ENCODE measurements around the gene HTR3B.
A peak's percentile ranks its signal among the peaks of the same experiment; 100 is the strongest.

HTR3B gene

DNA sequence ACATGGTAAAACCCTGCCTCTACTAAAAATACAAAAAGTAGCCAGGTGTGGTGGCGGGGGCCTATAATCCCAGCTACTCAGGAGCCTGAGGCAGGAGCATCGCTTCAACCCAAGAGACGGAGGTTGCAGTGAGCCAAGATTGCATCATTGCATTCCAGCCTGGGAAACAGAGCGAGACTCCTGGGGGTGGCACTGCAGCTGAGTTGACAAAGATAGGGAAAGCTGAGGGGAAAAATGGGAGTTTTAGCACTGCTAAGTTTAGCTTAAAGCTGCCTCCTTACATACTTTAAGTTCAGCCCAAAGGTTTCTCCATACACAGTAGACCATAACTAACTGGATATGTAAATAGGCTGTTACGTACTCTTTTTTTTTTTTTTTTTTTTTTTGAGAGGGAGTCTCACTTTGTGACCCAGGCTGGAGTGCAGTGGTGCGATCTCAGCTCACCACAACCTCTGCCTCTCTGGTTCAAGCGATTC, 20.2 kb upstream of the HTR3B start:
- no peak for DNase-seq (ENCODE audit: low read depth)
- no peak overlapping the region for H3K4me3 ChIP-seq (ENCODE audit: low read length)
- TF ChIP-seq, protein P1, sequence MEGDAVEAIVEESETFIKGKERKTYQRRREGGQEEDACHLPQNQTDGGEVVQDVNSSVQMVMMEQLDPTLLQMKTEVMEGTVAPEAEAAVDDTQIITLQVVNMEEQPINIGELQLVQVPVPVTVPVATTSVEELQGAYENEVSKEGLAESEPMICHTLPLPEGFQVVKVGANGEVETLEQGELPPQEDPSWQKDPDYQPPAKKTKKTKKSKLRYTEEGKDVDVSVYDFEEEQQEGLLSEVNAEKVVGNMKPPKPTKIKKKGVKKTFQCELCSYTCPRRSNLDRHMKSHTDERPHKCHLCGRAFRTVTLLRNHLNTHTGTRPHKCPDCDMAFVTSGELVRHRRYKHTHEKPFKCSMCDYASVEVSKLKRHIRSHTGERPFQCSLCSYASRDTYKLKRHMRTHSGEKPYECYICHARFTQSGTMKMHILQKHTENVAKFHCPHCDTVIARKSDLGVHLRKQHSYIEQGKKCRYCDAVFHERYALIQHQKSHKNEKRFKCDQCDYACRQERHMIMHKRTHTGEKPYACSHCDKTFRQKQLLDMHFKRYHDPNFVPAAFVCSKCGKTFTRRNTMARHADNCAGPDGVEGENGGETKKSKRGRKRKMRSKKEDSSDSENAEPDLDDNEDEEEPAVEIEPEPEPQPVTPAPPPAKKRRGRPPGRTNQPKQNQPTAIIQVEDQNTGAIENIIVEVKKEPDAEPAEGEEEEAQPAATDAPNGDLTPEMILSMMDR (conservative IDR thresholded peaks at IDR 0.05; ENCODE audit: low read depth, low read length): no peak

DNA sequence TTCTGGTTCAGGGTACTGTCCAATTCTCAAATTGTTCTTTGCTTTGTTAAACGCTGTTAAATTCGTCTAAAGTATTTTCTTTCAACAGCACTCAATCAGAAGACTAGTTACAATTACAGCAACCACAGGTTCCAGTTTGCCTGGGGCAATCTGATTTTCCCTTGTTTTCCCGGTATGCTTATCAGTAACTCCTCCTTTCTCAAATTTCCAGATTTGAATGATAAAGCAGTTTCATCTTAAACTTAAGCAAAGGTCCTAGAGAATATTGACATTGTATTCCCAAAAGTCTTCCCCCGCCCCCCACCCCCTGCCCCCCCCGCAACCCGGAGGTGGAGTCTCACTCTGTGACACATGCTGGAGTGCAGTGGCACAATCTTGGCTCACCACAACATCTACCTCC, 18.7 kb upstream of the HTR3B start:
- DNase-seq (ENCODE audit: low read depth): no peak
- H3K4me3 ChIP-seq (ENCODE audit: low read length): no peak overlapping the region
- TF ChIP-seq, protein P1 (conservative IDR thresholded peaks at IDR 0.05; ENCODE audit: low read depth, low read length): no peak

DNA sequence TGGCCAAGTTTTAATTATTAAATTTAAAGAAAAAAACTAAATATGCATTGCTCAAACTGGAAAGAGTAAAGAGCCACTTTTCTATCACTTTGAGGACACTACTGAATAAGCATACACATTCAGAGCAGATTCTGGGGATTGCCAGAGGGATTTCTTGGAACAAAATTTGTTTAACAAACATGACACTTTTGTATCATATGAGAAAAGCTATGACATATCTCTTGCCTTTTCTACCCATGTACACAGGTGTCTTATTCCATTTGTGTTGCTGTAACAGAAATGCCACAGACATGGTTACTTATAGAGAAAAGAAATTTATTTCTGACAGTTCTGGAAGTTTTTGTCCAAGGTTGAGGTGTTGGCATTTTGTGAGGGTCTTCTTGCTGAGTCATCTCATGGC, 15.7 kb upstream of the HTR3B start:
- no peak overlapping the region for H3K4me3 ChIP-seq (ENCODE audit: low read length)
- no peak for DNase-seq (ENCODE audit: low read depth)
- TF ChIP-seq, protein P1 (conservative IDR thresholded peaks at IDR 0.05; ENCODE audit: low read depth, low read length): no peak

DNA sequence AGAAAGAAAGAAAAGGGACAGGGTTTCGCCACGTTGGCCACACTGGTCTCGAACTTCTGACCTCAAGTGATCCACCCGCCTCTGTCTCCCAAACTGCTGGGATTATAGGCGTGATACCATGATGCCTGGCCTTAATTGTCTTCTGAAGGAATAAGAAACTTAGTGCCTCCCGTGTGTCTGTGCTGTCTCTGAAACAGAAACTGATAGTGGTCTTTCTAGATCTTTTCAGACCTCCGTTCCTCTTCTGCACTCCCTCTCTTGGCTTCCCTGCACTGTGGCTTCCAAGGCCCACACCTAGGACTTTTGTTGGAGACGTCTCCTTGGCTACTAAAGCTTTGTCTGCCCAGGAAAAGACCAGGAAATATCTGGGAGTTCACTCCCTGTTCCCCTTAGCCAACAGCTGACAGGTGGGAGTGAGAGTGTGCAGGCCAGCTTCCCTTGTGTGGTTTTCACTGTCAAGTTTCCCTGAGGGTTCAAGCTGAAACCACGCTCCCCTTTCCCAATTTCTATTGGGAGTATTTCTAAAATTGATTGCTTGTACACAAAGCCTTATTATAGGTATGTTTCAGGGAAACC, 10.1 kb upstream of the HTR3B start:
- no peak for DNase-seq (ENCODE audit: low read depth)
- TF ChIP-seq, protein P1 (conservative IDR thresholded peaks at IDR 0.05; ENCODE audit: low read depth, low read length): no peak
- H3K4me3 ChIP-seq (ENCODE audit: low read length): no peak overlapping the region

DNA sequence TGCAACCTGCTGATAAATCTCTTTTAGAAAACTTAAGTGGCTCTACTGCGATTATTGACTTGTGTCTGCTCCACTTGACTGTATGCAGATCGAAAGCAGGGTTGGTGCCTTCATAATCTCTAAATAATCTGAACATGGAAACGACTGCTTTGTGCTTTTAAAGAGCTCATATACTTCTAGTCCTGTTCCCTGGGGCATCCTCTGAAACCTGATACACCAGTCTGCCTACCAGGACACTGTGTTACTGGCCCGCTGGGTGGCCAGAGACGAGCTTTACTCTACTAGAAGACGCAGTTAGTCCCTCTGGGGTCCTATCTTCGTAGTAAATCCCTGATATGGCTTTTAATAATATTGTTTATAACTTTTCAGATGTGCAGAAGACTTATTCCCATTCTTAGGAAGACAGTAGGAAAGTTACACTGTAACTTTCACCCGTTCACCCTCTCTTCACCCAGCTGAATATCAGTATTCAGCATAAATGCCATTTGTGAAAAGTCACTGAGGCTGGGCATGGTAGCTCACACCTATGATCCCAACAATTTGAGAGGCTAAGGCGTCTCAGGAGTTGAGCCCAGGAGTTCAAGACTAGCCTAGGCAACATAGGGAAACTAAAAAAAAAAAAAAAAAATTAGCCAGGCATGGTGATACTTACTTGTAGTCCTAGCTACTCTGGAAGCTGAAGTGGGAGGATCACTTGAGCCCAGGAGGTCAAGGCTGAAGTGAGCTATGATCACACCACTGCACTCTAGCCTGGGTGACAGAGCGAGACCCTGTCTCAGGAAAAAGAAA, 9.0 kb upstream of the HTR3B start:
- TF ChIP-seq, protein P1 (conservative IDR thresholded peaks at IDR 0.05; ENCODE audit: low read depth, low read length): peak; percentile 1
- DNase-seq (ENCODE audit: low read depth): no peak

DNA sequence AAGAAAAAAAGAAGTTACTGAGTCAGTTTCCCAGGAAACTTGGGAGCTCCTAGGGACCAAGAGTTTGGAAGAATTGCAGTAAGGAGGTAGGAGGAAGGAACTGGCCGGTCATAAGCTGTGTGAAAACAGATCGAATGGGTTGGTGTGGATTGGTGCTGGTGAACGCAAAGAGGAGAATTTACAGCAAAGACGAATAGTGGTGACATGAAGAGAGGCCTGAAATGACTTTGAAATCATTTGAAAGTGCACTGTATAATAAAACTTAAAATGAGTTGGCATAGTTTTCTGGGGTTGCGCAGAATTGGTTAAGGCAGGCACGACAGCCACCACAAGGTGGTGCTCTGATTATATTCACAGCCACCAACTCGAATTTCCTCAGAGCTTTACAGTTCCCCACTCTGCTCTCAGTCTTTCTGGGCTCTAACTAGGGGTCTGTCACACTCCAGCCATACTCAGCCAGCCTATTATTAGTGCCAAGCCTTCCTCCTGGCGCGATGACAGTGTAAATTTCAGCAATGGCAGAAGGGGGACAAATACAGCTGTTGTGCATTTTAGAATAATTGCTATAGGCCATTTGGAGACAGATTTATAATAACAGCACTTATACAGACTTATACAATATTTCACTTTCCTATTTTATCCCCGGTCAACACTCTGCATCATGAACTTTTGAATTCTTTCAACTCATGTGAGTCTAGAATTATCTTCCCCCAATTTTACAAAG, 8.3 kb upstream of the HTR3B start:
- TF ChIP-seq, protein P1 (conservative IDR thresholded peaks at IDR 0.05; ENCODE audit: low read depth, low read length): peak; percentile 83
- no peak overlapping the region for H3K4me3 ChIP-seq (ENCODE audit: low read length)
- no peak for DNase-seq (ENCODE audit: low read depth)

More for the DNA sequence above, 9.0 kb upstream of the HTR3B start:
- H3K4me3 ChIP-seq (ENCODE audit: low read length): no peak overlapping the region
